Right ventricle myocardium inferior (tissue), 1 donor: ENCODE results near the gene PIK3C2B. TPM values are rescaled to one million over a fixed set of nuclear protein-coding genes. Genes with fewer than 3 reads are reported as not detected.
"Not testable (repeated sequence)": the region's sequence is repeated elsewhere in the genome, so short reads cannot be mapped to it uniquely, and the experiment has no call there.

ENCODE experiments used
- ATAC-seq: fragments of 200-7000 bp; cut with Tn5 transposase; one replicate; pipeline ENCODE4 v1.9.1; 2020; ENCODE audit warnings: mild to moderate bottlenecking, moderate library complexity
- DNase-seq: peaks from one replicate; pipeline ENCODE4 v3.0.0; 2021; ENCODE audit errors: missing footprints
- intact Hi-C: fragments of 100-400 bp; cut with DNase I; formaldehyde crosslinking; loops from one replicate; pipeline ENCODE4 v1.11.0; 2022
- total RNA-seq: library from RNA; stranded (reverse); fragmentation: NEBNext Ultra II Directional; extraction: Animal tissue kit (Norgen Biotek cat#: 25700); gene quantifications from one replicate; pipeline ENCODE4 v1.2.1, GENCODE V29; 2021
- donor health status: DM: no; HTN: yes; CAD: no; lungs with severe emphysema.

Gene PIK3C2B
- total RNA-seq, 1 donor from 2014 or later = 22.7 TPM

- ATAC-seq = peak; percentile 56
- intact Hi-C loops = loop anchor here (2.0 kb wide), 1 partner anchor 27 kb away; no protein-coding TSS in a partner anchor
These were observed 1.2 kb downstream of the PIK3C2B start for GRCh38 chr1:204493145-204493983.

GRCh38 chr1:204491655-204492054, 3.0 kb downstream of the PIK3C2B start:
- DNase-seq (no peak), ATAC-seq (no peak)
- intact Hi-C loops = loop anchor here (2.0 kb wide), 1 partner anchor 25 kb away; no protein-coding TSS in a partner anchor

More at GRCh38 chr1:204493145-204493983, 1.2 kb downstream of the PIK3C2B start:
- DNase-seq = peak; percentile 81

- intact Hi-C loops = no loop called here
- ATAC-seq (no peak), DNase-seq (no peak)
These were observed 7.4 kb downstream of the PIK3C2B start for GRCh38 chr1:204487256-204487615.

- intact Hi-C loops, ATAC-seq, DNase-seq: not testable (repeated sequence)
These were observed 7.9 kb downstream of the PIK3C2B start for GRCh38 chr1:204486513-204487255.

GRCh38 chr1:204483791-204484190, 10.8 kb downstream of the PIK3C2B start:
- intact Hi-C loops = no loop called here
- DNase-seq (no peak), ATAC-seq (no peak)

- DNase-seq (no peak), ATAC-seq (no peak)
- intact Hi-C loops = loop anchor here (2.0 kb wide), 1 partner anchor 14 kb away; no protein-coding TSS in a partner anchor
These were observed 14.1 kb downstream of the PIK3C2B start for GRCh38 chr1:204480515-204480914.

- DNase-seq = peak; percentile 69
- ATAC-seq = no peak
- intact Hi-C loops = loop anchor here (2.0 kb wide), 1 partner anchor 13 kb away; no protein-coding TSS in a partner anchor
These were observed 15.0 kb downstream of the PIK3C2B start for GRCh38 chr1:204479387-204480136.

GRCh38 chr1:204478921-204479320, 15.7 kb downstream of the PIK3C2B start:
- ATAC-seq (no peak), DNase-seq (no peak)
- intact Hi-C loops = no loop called here

GRCh38 chr1:204478172-204478899, 16.3 kb downstream of the PIK3C2B start:
- no peak for DNase-seq
- intact Hi-C loops = no loop called here

GRCh38 chr1:204477036-204477740, 17.4 kb downstream of the PIK3C2B start:
- ATAC-seq = peak; percentile 37
- intact Hi-C loops = no loop called here
- DNase-seq = no peak

More at GRCh38 chr1:204478172-204478899, 16.3 kb downstream of the PIK3C2B start:
- ATAC-seq = peak; percentile 44

GRCh38 chr1:204476563-204476962, 18.0 kb downstream of the PIK3C2B start:
- ATAC-seq = no peak
- intact Hi-C loops = no loop called here

GRCh38 chr1:204475656-204476432, 18.8 kb downstream of the PIK3C2B start:
- DNase-seq (no peak), ATAC-seq (no peak)
- intact Hi-C loops = no loop called here

More at GRCh38 chr1:204476563-204476962, 18.0 kb downstream of the PIK3C2B start:
- no peak for DNase-seq

- intact Hi-C loops = no loop called here
- ATAC-seq (no peak), DNase-seq (no peak)
These were observed 21.1 kb downstream of the PIK3C2B start for GRCh38 chr1:204473400-204473965.

GRCh38 chr1:204472660-204473059, 21.9 kb downstream of the PIK3C2B start:
- no peak for DNase-seq
- intact Hi-C loops = no loop called here
- ATAC-seq = no peak

- no peak for DNase-seq
- intact Hi-C loops = no loop called here
- ATAC-seq = no peak
These were observed 22.9 kb downstream of the PIK3C2B start for GRCh38 chr1:204471687-204472086.

GRCh38 chr1:204469304-204469703, 25.3 kb downstream of the PIK3C2B start:
- DNase-seq = no peak
- intact Hi-C loops = no loop called here
- no peak for ATAC-seq
